Measurements from ENCODE around the gene RASA3. TPM values are rescaled to one million over a fixed set of nuclear protein-coding genes. Genes with fewer than 3 reads are reported as not detected.

RASA3 gene
- total RNA-seq, 1 donor from 2014 or later = 2.9 TPM

GRCh38 chr13:113951246-113951999, 181.0 kb downstream of the RASA3 start:
- Histone ChIP-seq H3K4me3 (no peak overlapping the region), H3K27me3 (no peaks in the 10 kb centered on the region), H3K4me2 (no peak overlapping the region), H3K9ac (no peak overlapping the region), H4K20me1 (ENCODE audit: low read depth) (no peaks in the 10 kb centered on the region), H3K27ac (no peak overlapping the region), H2AFZ (replicated peaks) (no peak overlapping the region), H3F3A (ENCODE audit: low read depth) (no peaks in the 10 kb centered on the region), H3K9me3 (ENCODE audit: low read depth) (no peaks in the 10 kb centered on the region), H3K79me2 (ENCODE audit: low read depth) (no peaks in the 10 kb centered on the region), H3K36me3 (no peaks in the 10 kb centered on the region), H3K4me1 (no peaks in the 10 kb centered on the region)
- H3K36me3 Mint-ChIP-seq = peaks cover 13% of the 10 kb centered on the region
- no peak overlapping the region for H3K4me3 Mint-ChIP-seq
- H3K27me3 Mint-ChIP-seq (ENCODE audit: insufficient read depth, low read depth) = no peaks in the 10 kb centered on the region
- DNase-seq (ENCODE audit: low spot score) = peak; percentile 70
- peak overlapping the region; percentile 29 for H3K27ac Mint-ChIP-seq
- H3K9me3 Mint-ChIP-seq = peaks cover 11% of the 10 kb centered on the region
- H3K4me1 Mint-ChIP-seq = peaks cover 16% of the 10 kb centered on the region
- TF ChIP-seq CTCF (IDR thresholded peaks at IDR 0.05) (peak; percentile 61), EZH2phosphoT487 (IDR thresholded peaks at IDR 0.05) (no peak)

DNA sequence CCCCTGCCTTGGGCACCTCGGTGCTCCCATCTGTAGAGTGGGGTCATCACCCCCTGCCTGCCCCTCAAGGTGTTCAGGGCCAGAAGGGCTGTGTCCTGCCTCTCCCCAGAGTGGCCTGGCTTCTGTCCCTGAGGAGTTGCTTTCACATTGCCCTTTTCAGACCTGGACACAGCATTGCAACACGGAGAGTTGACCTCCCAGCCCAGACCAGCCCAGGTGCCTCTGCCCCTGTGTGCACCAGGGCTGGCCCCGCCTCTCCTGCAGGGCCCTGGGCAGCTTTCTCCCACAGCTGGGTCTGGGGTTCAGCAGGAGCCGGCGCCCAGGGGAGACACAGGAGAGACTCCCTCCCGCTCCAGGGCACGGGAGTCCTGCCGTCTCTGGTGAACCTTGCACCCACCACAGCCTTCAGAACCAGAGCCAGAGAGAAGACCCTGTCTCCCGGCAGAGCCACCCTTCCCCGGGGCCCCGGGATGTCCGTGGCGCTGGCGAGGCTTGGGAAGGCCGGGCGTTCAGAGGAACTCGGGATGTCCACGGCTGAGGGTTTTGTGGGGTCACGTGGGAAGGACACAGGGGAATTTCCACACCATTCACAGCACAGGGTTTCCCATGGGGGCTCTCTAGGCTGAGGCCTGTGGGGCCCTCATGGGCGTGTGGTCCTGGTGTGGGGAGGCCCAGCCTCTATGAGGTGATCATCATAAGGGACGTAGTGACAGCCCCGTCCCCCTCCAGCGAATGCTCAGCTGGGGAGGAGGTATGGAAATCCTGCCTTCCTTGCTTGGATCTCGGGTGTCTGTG, 181.8 kb downstream of the RASA3 start:
- Mint-ChIP-seq H3K4me3 (no peak overlapping the region), H3K36me3 (peaks cover 6% of the 10 kb centered on the region), H3K9me3 (peaks cover 5% of the 10 kb centered on the region), H3K27me3 (ENCODE audit: insufficient read depth, low read depth) (no peaks in the 10 kb centered on the region), H3K27ac (no peak overlapping the region), H3K4me1 (peaks cover 16% of the 10 kb centered on the region)
- TF ChIP-seq EZH2 (IDR thresholded peaks at IDR 0.05) (no peak), EZH2phosphoT487 (IDR thresholded peaks at IDR 0.05) (no peak), CTCF (IDR thresholded peaks at IDR 0.05) (no peak)
- H2AFZ ChIP-seq (replicated peaks) = no peak overlapping the region
- no peaks in the 10 kb centered on the region for H4K20me1 ChIP-seq (ENCODE audit: low read depth)
- H3K9ac ChIP-seq = no peak overlapping the region
- no peak overlapping the region for H3K27ac ChIP-seq
- H3K79me2 ChIP-seq (ENCODE audit: low read depth) = no peaks in the 10 kb centered on the region
- no peaks in the 10 kb centered on the region for H3K36me3 ChIP-seq
- no peak overlapping the region for H3K4me2 ChIP-seq
- H3K4me1 ChIP-seq = no peaks in the 10 kb centered on the region
- no peak overlapping the region for H3K4me3 ChIP-seq
- no peaks in the 10 kb centered on the region for H3K27me3 ChIP-seq
- H3F3A ChIP-seq (ENCODE audit: low read depth) = no peaks in the 10 kb centered on the region
- H3K9me3 ChIP-seq (ENCODE audit: low read depth) = no peaks in the 10 kb centered on the region
- no peak for DNase-seq (ENCODE audit: low spot score)

- Histone ChIP-seq H3K4me2 (no peak overlapping the region), H3K79me2 (ENCODE audit: low read depth) (no peaks in the 10 kb centered on the region), H3K27me3 (no peaks in the 10 kb centered on the region), H3F3A (ENCODE audit: low read depth) (no peaks in the 10 kb centered on the region), H2AFZ (replicated peaks) (no peak overlapping the region), H3K9me3 (ENCODE audit: low read depth) (no peaks in the 10 kb centered on the region), H4K20me1 (ENCODE audit: low read depth) (no peaks in the 10 kb centered on the region), H3K9ac (no peak overlapping the region), H3K36me3 (no peaks in the 10 kb centered on the region), H3K4me1 (no peaks in the 10 kb centered on the region), H3K4me3 (no peak overlapping the region), H3K27ac (no peak overlapping the region)
- Mint-ChIP-seq H3K36me3 (no peaks in the 10 kb centered on the region), H3K9me3 (no peaks in the 10 kb centered on the region), H3K27me3 (ENCODE audit: insufficient read depth, low read depth) (peaks cover 2% of the 10 kb centered on the region), H3K4me1 (peaks cover 17% of the 10 kb centered on the region), H3K27ac (peak overlapping the region; percentile 37), H3K4me3 (no peak overlapping the region)
- no peak for TF ChIP-seq EZH2 (IDR thresholded peaks at IDR 0.05)
- TF ChIP-seq CTCF (IDR thresholded peaks at IDR 0.05) = no peak
- TF ChIP-seq EZH2phosphoT487 (IDR thresholded peaks at IDR 0.05) = no peak
- DNase-seq (ENCODE audit: low spot score) = no peak
Observed at GRCh38 chr13:113949546-113949945, 182.9 kb downstream of the RASA3 start.

All from neural progenitor cell (in vitro differentiated cells).